Anterior cingulate cortex (tissue), 58 donors: Measurements from ENCODE around the gene ACY1.

Source experiments
- DNase-seq, 58 donors: peaks; one replicate each; lab custom pipeline; 2025; lab: John Stamatoyannopoulos, UW

ACY1 gene

GRCh38 chr3:51945031-51945840 lies 38.1 kb upstream of the ACY1 start:
- DNase-seq, result no peak

- no peak for DNase-seq
These were observed 37.2 kb upstream of the ACY1 start for GRCh38 chr3:51945926-51946705.

- DNase-seq, result no peak
These were observed 36.5 kb upstream of the ACY1 start for GRCh38 chr3:51946796-51947195.

- DNase-seq, result no peak
These were observed 36.0 kb upstream of the ACY1 start for GRCh38 chr3:51947215-51947900.

- DNase-seq, result no peak
These were observed 35.2 kb upstream of the ACY1 start for GRCh38 chr3:51948016-51948580.

GRCh38 chr3:51949121-51949520 lies 34.2 kb upstream of the ACY1 start:
- no peak for DNase-seq

- no peak for DNase-seq
These were observed 32.4 kb upstream of the ACY1 start for GRCh38 chr3:51950899-51951298.

- DNase-seq, result no peak
These were observed 29.9 kb upstream of the ACY1 start for GRCh38 chr3:51953445-51953844.

- no peak for DNase-seq
These were observed 29.2 kb upstream of the ACY1 start for GRCh38 chr3:51954105-51954504.

GRCh38 chr3:51954713-51955112 lies 28.6 kb upstream of the ACY1 start:
- DNase-seq, result no peak

- DNase-seq, result peak in 53 of 58 donors; percentile 19 to 92 (median 71)
These were observed 28.0 kb upstream of the ACY1 start, which contains the start of gene GPR62 for GRCh38 chr3:51955175-51955892. GPR62 (plus strand) TSS chr3:51955381; CDS start chr3:51955653, 272 bp downstream.

GRCh38 chr3:51955893-51956770 lies 27.2 kb upstream of the ACY1 start:
- DNase-seq, result peak in 46 of 58 donors; percentile 15 to 81 (median 63)

GRCh38 chr3:51957520-51958205 lies 25.7 kb upstream of the ACY1 start:
- DNase-seq, result no peak

- DNase-seq, result no peak
These were observed 24.5 kb upstream of the ACY1 start for GRCh38 chr3:51958603-51959521.

- no peak for DNase-seq
These were observed 23.7 kb upstream of the ACY1 start for GRCh38 chr3:51959651-51960050.

- DNase-seq, result no peak
These were observed 22.9 kb upstream of the ACY1 start for GRCh38 chr3:51960386-51960785.

GRCh38 chr3:51961011-51961410 lies 22.3 kb upstream of the ACY1 start:
- no peak for DNase-seq
